K562 (cell line): Measurements from ENCODE around the gene TTC21A. TPM values are rescaled to one million over a fixed set of nuclear protein-coding genes. Genes with fewer than 3 reads are reported as not detected.

Experiments
- AFF1 ChIP-seq, 2 experiments: fragments of 450-650 bp; IDR thresholded peaks; 2 replicates each; pipeline ENCODE4 v1.6.1; 2018; ENCODE audit warnings: mild to moderate bottlenecking in 2 of 2, low read depth in 1 of 2; ENCODE audit not compliant: partially characterized antibody in 2 of 2
- ATF1 ChIP-seq, 2 experiments: fragments of 450-650 bp in 1 of 2; IDR thresholded peaks; 2 replicates each; pipeline ENCODE4 v1.6.1; 2016; ENCODE audit warnings: missing compliant biosample characterization in 1 of 2, missing genetic modification characterization in 1 of 2
- CBFB ChIP-seq: sonication (generic); formaldehyde crosslinking; IDR thresholded peaks from 2 replicates; pipeline ENCODE4 v1.4.0; 2020; ENCODE audit warnings: mild to moderate bottlenecking, missing genetic modification reagents
- DIDO1 ChIP-seq: fragments of 450-650 bp; IDR thresholded peaks from 2 replicates; pipeline ENCODE4 v1.6.1; 2016; ENCODE audit warnings: low read depth, missing biosample characterization, missing genetic modification characterization
- DPF2 ChIP-seq: fragments of 450-650 bp; IDR thresholded peaks from 2 replicates; pipeline ENCODE4 v1.6.1; 2016
- GABPB2 ChIP-seq: fragments of 250-450 bp; sonication (Bioruptor Pico); conservative IDR thresholded peaks from 2 replicates; pipeline ENCODE4 v1.5.1; 2021; ENCODE audit warnings: mild to moderate bottlenecking
- MLX ChIP-seq, 2 experiments: fragments of 450-650 bp in 1 of 2; sonication (generic) in 1 of 2; formaldehyde crosslinking; conservative IDR thresholded peaks; 2 replicates each; pipeline versions ENCODE4 v1.4.0 to v1.8.1; 2020 to 2022; ENCODE audit warnings: mild to moderate bottlenecking in 1 of 2, missing genetic modification reagents in 1 of 2
- MNT ChIP-seq, 2 experiments: fragments of 450-650 bp; conservative IDR thresholded peaks; 2 replicates each; pipeline ENCODE4 v1.6.1; 2017; ENCODE audit warnings: mild to moderate bottlenecking in 2 of 2, moderate library complexity in 2 of 2
- POLR2A ChIP-seq: fragments of 450-650 bp; conservative IDR thresholded peaks from 2 replicates; pipeline ENCODE4 v1.6.1; 2016
- RCOR1 ChIP-seq, 2 experiments: IDR thresholded peaks; 2 replicates each; pipeline ENCODE4 v1.6.1; 2012; ENCODE audit warnings: low read depth in 2 of 2, low read length in 2 of 2, borderline replicate concordance in 1 of 2, improper control_type of control experiment in 1 of 2
- RFX5 ChIP-seq: IDR thresholded peaks from 2 replicates; pipeline ENCODE4 v1.6.1; 2011; ENCODE audit warnings: low read depth, mild to moderate bottlenecking, improper control_type of control experiment, low read length
- SRF ChIP-seq, 2 experiments: fragments of 250-450, 450-650 bp in 1 of 2; sonication (Bioruptor Pico) in 1 of 2; sonication (generic) in 1 of 2; formaldehyde crosslinking; IDR thresholded peaks; 2 replicates each; pipeline versions ENCODE4 v1.5.0 to v1.5.1; 2020 to 2022; ENCODE audit warnings: mild to moderate bottlenecking in 1 of 2, missing genetic modification reagents in 1 of 2
- TAF15 ChIP-seq: fragments of 200-400 bp; formaldehyde crosslinking; IDR thresholded peaks from 2 replicates; pipeline ENCODE4 v1.6.1; 2017; ENCODE audit warnings: mild to moderate bottlenecking, low read depth, low read length, moderate library complexity
- THRB ChIP-seq: fragments of 450-650 bp; formaldehyde crosslinking; conservative IDR thresholded peaks from 2 replicates; pipeline ENCODE4 v1.4.0; 2022; ENCODE audit warnings: mild to moderate bottlenecking, missing genetic modification characterization
- ZBTB43 ChIP-seq: sonication (generic); formaldehyde crosslinking; IDR thresholded peaks from 2 replicates; pipeline ENCODE4 v1.8.0; 2023; ENCODE audit warnings: mild to moderate bottlenecking, missing genetic modification reagents
- ZNF143 ChIP-seq: sonication (generic); formaldehyde crosslinking; IDR thresholded peaks from 2 replicates; pipeline ENCODE4 v1.9.0; 2022; ENCODE audit warnings: mild to moderate bottlenecking, missing genetic modification reagents
- ZNF75A ChIP-seq: fragments of 450-650 bp; formaldehyde crosslinking; IDR thresholded peaks from 2 replicates; pipeline ENCODE4 v1.4.0; 2020; ENCODE audit warnings: mild to moderate bottlenecking
- ZNF764 ChIP-seq: fragments of 250-450 bp; sonication (Bioruptor Pico); IDR thresholded peaks from 2 replicates; pipeline ENCODE4 v1.4.0; 2020; ENCODE audit warnings: low read depth, mild to moderate bottlenecking, moderate library complexity
- polyA plus RNA-seq, 8 experiments: library from polyadenylated mRNA; depleted of rRNA in 4 of 8; stranded (reverse) in 5 of 8; unstranded in 3 of 8; fragments of >200 nt; fragmentation: Nextera tagmentation in 2 of 8; fragmentation: Illumina TruSeq in 1 of 8; extraction: Ambion mirVana in 2 of 8; extraction: Trizol in 1 of 8; gene quantifications; 2 replicates each; pipeline versions ENCODE4 v1.2.1 to v1.2.3, GENCODE V29; 2011 to 2014; ENCODE audit warnings: inconsistent platforms in 1 of 8, missing spikeins in 1 of 8
- total RNA-seq, 7 experiments: library from RNA; depleted of rRNA in 6 of 7; stranded (reverse); fragments of >200 nt in 6 of 7; fragmentation: Illumina TruSeq in 2 of 7; extraction: Trizol in 2 of 7; gene quantifications; 2 replicates each; pipeline versions ENCODE4 v1.2.1 to v1.2.3, GENCODE V29; 2011 to 2021; ENCODE audit warnings: low replicate concordance in 1 of 7

Gene TTC21A
- total and polyA plus RNA-seq, 9 of the 15 experiments (the other 6 are each of a cell fraction or from before 2014, with no cell fraction given), result 0.22 to 1.4 (median 0.70) TPM

- TF ChIP-seq TAF15 (no peak), ZBTB43 (no peak), ZNF75A (no peak), AFF1 (IDR thresholded peaks at IDR 0.05; ENCODE audit: low read depth in 1 of 2, partially characterized antibody in 2 of 2) (no peak), ZNF143 (CRISPR knock-in tag) (no peak; the same call in 1 of the 2 replicates), MNT (conservative IDR thresholded peaks at IDR 0.05) (no peak; a peak in 1 of 4 replicates), CBFB (CRISPR knock-in tag) (no peak), DPF2 (peak; percentile 93), RFX5 (no peak), THRB (CRISPR knock-in tag) (no peak), MLX (CRISPR knock-in tag; conservative IDR thresholded peaks at IDR 0.05) (no peak), GABPB2 (no peak), POLR2A (no peak), ZNF764 (CRISPR knock-in tag) (no peak), ATF1 (CRISPR knock-in tag; IDR thresholded peaks at IDR 0.05) (no peak), ATF1 (tag; IDR thresholded peaks at IDR 0.05) (peak; percentile 86), DIDO1 (no peak), RCOR1 (IDR thresholded peaks at IDR 0.05; ENCODE audit: borderline replicate concordance in 1 of 2, low read depth in 2 of 2, low read length in 2 of 2) (0 out of 4 replicates have a peak, but pooled peaks of 1 of the 2 experiments have one; percentile 46), SRF (CRISPR knock-in tag; IDR thresholded peaks at IDR 0.05) (peak in 1 of 2 experiments; percentile 24; a peak in 1 of 4 replicates)
Measured at GRCh38 chr3:39150803-39151631, 43.5 kb downstream of the TTC21A start (continued).
